NCI-H2029 (cell line): ENCODE measurements around the gene TBC1D9.

Source experiments
- DNase-seq: peaks from one replicate; lab custom pipeline; 2025; lab: John Stamatoyannopoulos, UW

Gene TBC1D9

DNA sequence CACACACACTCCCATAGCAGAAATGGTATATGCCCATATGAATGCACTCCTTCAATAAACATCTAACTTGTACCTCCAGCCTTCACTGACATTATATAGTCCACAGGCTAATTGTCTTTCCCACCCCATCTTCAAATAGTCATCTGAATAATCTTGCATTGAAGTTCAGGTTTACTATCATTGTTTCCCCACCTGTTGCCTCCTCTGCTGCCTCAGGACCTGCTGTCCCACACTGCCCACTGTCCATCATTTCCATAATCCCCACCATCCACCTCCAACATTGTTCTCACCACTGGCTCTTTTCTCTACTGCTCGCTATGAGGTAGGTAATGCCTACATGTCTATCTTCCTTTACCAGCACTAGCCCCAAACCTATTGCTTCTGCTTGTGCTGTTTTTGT lies 66.1 kb downstream of the TBC1D9 start:
- no peak for DNase-seq

DNA sequence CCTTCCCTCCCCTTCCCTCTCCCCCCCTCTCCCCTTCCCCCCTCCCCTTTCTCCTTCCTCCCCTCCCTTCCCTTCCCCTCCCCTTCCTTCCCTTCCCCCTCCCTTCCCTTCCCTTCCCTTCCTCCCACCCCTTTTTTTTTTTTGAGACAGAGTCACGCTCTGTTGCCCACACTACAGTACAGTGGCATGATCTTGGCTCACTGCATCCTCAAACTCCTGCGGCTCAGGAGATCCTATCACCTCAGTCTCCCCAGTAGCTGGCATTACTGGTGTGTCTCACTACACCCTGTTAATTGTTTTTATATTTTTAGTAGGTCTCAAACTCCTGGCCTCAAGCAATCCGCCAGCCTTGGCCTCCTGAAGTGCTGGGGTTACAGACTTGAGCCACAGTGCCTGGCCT lies 66.6 kb downstream of the TBC1D9 start:
- DNase-seq = no peak

DNA sequence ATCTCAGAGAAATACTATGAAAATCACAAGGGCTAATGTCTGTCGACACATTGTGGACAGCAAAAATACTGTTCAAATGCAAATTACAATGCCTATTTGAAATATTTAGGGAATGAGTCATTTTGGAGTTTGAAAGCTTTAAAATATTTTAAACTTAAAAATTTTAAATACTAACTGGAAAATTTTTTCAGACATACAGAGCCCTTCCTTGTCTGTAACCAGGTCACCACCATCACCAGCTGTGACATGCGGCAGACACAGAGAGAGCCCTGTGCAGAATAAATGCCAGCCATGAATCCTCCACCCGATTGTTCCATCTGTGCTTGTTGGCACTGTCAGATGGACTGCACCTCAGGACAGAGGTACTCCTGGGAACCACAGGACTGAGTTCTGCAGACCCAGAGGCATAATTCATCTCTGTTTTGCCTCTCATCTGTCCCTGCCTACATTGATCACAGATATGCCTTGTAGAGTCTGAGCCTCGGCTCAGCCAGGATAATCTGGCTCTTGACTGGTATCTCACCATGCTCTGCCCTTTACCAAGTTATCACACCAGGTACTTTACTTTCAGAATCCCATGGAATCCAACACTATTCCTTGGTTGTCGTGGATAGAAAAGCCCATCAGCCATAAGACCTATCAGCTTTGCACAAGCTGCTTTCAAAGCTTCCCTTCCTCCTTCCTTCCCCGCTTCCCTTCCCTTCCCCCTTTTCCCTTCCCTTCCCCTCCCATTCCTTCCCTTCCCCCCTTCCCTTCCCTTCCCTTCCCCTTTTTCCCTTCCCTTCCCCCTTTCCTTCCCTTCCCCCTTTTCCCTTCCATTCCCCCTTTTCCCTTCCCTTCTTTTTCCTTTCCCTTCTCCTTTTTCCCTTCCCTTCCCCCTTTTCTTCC lies 67.2 kb downstream of the TBC1D9 start:
- DNase-seq = no peak

DNA sequence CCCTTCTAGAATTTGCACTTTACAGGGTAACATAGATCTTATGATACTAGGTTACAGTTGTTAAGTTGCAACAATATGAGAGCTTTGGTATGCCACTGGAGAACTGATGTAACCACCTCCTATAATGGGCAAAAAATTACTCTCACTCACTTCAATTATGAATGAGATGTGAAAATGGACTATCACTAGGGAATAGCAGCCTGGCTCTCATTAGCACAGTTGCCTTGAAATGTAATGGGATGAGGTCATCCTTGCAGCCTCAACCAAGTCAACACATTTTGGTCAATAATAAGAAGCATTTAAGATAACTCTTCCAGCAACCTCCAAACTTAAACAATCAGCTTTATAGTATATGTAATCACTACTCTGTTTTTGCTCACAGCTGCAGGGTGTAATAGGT lies 69.4 kb downstream of the TBC1D9 start:
- no peak for DNase-seq

DNA sequence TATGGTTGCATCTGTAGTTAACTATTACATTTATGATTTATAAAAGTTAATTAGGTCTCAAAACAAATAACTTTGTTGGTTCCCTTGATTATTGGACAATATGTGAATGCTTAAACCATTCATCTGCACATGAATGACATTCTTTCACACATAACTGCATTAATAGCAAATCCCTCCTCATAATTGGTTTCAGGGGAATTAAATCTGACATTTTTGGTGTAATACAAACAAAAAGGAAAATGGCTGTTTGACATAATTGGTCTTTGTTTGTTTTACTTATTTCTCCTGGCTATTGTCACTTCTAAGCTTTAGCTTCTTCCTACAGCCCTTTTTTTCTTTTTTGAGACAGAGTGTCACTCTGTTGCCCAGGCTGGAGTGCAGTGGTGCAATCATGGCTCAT lies 71.9 kb downstream of the TBC1D9 start:
- DNase-seq = no peak

DNA sequence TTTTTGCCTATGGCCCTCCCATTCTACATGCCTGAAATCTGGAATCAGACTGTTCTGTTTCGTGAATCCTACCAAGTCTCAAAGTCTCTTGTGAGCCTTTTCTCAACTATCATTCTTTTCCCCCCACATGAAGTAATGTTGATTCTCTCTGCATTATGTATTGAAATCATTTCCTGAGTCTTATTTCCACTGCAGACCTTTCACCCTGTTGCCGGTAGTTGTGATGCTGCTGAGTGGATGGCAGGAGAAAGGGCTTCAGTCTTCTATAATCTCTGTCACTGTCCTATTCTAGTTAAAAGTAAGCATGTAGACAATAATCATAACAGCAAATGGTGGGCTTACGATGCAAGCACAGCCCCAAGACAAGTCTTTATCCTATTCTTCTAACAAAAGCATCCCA lies 75.0 kb downstream of the TBC1D9 start:
- DNase-seq = no peak

DNA sequence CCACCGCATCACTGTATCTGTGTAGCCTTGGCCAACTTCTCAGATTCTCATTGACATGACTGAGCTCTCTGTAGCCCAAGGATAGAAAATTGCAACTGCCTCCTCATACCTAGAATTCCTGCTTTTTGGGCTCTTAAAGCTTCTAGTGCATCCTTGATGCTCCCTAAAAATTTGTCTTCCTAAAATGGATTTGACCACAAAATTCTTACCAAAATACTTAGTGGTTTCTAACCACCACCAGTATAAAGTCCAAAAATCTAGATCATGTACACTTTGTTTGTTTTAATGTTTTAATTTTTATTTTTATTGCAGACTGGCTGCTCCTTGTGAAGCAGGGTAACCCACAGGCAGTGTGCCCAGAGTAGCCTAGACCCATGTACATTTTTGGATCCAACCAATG lies 75.5 kb downstream of the TBC1D9 start:
- DNase-seq = no peak

DNA sequence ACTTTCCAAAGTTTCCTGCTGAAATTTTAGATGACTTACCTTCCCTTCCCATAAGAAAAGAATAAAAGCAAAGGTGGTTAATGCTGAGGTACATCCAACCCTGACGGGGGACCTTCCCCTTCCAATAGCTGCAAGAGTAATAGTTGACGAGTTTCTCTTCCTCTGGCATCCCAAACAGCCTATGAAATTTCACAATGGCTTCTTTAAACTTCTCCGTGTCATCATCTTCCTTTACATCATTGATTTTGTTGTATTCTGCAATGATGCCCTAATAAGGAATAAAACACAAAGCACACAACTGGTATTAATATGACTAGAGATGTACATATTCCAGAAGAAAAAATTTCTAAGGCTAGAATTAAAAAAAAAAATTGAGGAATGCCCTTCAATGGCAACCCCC lies 76.6 kb downstream of the TBC1D9 start:
- no peak for DNase-seq

DNA sequence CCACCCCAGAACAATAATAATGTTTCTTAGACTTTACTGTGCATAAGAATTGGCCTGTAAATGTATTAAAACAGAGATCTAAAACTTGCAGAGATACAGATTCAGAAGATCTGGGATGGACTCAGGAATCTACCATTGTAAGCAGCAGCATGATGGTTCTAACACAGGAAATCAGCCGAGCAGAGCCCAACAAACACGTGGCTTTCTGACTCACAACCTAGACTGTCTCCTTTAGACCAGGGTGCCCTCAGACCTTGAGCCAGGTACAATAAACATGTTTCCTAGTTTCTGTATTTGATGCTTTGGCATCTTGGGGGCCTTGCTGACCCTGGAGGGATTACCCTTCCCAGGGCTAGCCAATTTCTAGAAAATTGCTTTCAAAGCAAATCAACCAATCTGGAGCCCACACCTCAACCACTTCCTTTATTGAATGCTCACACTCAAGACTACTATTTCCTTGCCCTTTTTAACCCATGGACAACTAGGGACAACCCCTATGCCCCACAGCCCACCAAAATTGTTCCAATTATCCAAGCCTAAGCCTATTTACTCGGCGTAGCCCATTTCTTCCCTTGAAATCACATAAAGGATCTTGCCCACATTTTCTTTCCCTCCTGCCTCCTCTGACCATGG lies 80.5 kb downstream of the TBC1D9 start:
- DNase-seq = no peak

DNA sequence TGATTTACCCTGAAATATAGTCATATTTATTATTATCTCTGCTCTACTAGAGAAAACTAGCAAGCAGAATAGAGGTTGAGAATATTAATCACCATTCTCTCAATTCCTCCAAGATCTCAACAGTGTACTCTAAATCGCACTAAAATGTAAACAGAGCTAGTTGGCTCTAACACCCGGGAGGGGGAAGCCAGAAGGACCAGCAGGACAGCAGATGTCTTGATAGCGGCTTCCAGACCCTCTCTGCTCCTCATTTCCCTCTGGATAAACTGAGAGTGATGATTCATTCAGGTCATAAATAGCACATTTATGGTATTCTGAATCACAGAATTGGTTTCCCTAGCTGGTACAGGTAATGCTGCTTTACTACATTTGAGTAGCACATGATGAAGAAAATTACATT lies 82.5 kb downstream of the TBC1D9 start:
- no peak for DNase-seq

DNA sequence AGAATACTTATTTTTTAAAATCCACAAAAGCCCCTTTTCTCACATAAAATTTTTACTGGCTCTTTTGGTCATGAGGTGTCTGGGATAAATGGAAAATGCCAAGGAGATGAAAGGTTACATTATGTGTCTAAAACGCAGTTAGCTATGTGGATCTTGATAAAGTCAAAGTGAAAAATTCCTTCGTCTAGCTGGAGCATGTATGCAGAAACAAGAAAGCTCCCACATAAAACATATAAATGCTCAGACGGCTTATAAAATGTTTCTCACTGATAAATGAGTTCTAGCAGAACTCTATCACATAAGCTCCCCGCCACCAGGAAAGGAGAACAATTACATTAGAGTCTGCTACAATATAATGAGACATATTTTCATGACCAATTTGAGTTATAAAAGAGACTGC lies 83.8 kb downstream of the TBC1D9 start:
- DNase-seq = no peak

DNA sequence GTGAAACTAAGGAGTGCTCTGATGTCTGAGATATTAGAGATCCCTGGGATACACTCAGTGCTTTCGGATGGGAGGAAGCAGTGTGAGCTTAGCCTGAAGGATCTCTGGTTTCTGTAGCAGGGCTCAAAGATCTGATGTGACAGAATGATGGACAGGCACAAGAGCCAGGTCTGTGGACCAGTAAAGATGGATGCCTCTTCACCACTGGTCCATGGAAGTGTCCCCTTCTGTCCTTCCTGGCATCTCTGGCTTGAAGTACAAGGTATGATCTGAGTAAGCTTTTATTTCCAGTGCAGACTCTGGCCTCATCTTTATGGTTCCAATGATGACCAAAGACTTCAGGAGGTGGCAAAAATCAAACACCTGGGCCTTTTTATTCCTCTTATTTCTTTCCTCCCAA lies 88.1 kb downstream of the TBC1D9 start:
- no peak for DNase-seq

DNA sequence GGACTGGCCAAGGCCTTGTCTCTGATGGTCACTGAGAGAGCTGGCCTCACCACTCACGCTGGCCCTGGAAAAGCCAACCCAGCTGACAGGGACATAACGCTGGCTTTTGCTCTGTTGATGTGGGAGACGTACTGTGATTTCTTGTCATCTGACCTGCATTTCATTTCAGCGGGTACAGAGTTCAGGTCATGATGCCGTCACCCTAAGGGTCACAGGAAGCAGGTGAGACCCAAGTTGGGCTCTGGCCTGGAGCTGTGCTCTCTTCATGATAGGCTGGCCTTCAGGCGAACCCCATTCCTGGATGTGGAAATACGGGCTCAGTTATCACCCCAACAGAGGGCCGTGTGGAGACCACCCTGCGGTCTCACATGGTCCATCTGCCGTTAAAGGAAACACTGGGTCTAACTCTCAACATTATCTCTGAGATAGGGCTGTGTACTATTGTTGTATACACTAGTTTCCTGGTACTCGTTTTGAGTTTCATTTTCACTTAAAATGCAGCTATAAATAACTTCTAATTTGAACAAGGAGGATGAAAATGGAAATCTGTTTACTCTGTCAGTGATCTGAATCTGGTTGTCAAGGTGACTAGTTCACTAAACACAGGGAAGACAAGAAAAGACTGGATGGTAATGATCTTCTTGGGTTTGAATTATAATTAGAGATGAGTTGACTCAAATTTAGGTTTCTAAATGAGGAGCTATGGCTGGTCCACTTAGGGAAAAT lies 89.1 kb downstream of the TBC1D9 start:
- DNase-seq = peak; percentile 19

DNA sequence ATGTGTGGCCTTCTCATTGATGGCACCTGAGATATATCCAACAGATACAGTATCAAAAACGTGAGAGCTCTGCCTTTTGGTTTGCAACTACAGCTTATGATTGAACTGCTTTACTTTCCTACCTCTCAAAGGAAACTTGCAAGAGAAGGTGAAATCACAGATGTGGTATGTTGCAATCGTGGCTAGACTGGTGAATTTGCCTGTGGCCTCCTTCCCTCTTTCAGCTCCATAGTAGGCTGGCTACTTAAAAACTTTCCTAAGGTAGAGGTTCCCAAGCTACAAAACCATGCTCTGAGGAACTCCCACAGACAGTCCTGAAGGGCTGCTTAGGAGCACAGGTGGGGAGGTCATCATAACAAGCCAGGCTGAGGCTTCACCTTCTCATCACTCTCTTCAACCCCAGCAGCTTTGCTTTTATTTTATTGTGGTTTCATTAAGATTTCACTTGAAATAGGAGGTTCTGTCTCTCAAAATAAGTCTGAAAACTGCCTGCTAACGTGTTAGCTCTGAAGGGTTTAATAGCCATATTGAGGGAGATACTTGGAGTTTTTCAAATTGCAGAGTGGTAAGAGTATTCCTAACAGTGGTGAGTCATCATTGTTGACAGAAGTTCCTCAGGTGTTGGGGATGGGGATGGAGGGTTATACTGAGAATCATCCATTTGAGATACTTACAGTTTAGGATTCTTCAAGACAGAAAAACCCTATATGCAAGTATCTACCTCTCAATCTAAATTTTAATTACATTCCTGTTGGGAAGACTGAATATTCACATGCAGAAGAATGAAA lies 93.9 kb downstream of the TBC1D9 start:
- DNase-seq = no peak

DNA sequence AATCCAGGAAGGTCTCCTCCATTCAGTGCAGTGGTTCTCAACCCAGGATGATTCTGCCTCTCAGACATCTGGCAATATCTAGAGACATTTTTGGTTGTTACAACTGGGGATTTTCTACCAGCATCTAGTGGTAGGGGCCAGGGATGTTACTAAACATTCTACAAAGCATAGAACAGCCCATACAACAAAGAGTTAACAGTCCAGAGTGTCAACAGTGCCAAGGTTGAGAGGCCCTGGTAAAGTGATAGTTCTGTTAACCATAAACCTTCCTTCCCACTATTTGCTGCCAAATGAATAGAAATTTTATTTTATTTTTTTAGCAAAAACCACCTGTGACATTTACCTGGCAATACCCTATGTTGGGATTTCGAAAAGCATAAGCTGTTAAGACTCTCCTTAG lies 94.6 kb downstream of the TBC1D9 start:
- DNase-seq = no peak

DNA sequence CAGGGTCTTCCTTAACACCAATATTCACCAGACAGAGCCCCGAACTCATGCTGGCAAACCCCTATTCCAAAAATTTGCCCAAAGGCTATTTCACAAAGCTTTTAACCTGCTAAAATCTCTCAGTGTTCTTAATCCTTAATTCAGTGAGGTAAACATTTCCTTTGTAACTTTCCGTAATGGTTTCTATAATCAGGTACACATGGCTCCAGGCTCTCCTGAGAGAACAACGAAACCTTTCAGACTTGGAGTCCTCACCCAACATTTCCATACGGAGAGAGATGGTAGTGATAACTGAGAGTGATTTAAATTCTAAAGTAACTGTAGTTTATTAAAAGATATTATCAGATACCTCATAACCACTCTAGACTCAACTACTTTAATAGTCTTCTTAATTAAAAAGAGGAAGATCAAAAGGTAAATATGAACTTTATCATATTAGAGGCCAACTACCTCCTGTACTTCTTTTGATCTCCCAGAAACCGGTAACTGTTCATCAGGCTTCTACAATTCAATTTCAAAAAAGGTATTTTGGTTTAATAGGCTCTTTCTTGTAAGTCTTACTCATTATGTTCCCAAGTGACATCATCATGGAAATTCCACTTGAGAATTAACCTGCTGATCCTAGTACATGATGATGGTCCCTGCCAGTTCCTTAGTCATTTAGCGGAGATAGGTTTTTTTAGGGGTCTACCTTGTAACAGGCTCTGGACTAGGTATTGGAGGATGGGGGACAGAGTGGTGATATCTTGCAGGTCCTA lies 96.1 kb downstream of the TBC1D9 start:
- no peak for DNase-seq

DNA sequence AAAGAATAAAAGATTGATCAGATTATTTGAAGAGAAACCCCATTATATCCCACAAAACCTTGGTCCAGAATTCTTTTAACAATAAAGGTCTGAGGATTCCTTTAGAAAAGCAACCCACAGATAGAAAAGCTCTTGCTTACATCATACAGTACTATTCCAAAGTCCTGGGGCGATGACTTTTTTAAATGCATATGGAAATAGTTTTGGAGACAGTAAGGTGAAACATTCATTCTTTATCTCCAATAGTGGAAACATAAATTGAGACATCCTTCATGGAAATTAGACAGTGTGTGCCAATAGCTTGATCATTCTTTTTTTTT lies 101.7 kb downstream of the TBC1D9 start:
- DNase-seq = no peak

DNA sequence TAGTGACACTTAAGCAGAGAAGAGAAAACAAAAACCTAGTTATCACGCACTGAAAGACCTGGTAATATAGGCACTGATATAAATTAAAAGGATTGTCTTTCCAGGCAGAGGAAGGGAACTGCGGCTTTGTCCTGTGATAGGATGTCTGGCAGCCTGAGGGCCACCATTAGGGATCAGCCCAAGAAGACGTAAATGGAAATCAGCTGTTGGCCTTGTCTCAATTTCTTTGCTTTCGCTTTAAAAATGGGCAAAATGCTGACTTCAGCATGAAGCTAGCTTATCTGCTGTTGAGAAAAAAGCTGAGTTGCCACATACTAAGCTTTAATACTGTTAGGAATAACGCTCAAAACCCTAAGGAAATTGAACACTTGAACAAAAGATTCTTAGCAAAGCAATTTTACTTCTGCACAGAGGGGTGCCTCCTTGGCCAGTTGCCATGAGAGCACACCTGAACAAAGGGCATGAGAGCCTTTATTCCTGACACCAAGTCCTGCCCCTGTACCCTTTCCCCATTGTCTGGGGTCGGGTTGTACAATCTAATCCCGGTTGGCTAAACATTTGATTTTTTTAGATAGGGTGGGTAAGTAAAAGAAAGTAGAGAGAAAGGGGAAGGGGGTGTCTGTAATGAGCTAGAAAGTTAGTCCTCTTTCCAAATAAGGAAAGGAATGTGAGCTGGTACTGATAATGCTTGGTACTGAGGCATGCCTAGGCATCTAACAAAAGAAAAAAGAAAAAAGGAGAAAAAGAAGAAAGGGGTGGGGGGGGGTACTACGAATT lies 102.3 kb downstream of the TBC1D9 start:
- DNase-seq = no peak

DNA sequence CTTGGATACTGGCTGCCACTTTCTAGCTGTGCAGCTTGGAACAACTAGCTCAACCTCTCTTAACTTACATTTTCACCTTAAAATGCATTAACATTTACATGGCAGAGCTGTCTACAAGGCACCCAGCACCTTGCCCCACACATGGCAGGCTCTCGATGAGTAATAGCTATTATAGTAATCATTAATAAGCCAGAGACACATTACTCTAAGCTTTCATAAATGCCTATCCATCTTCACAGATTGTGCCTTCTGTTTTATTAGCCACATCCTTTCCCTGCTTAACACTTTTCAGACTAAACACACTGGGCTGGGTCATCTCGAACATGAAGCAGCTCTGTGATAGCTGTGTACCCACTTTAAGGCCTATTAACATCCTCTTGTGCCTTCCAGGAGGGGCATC lies 103.6 kb downstream of the TBC1D9 start:
- DNase-seq = no peak

DNA sequence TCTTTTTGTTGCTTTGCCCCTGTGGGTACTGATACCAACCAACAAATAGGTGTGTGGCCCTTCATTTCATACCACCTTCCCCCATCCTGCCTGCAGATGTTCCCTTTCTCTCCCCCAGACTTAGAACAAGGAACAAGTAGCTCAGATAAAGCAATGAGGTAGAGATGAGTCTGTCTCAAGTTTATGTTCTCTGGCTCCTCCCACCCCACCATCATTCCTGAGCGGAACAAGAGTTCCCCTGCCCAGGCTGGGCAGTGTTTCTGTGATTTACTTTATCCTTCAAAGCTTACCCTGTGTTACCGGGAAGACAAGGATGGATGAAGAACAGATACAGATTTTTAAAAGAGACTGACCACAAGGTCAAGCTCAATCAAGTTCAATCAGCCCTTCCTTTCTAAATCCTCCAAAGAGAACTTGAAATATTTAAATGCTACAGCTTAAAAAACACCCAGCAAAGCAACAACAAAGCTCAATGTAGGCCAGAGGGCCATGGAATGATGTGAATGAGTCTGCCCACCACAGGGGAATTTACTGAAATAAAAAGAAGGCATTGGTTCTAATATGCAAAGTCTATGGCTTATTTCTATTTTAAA lies 107.4 kb downstream of the TBC1D9 start:
- DNase-seq = no peak
